Activated CD4-positive, alpha-beta T cell treated with anti-CD3 and anti-CD28 coated beads, Interleukin-2, Interleukin-4, amounts not matched to agents 100 ng/mL and 50 ng/mL, durations not matched to agents 16 hours and 8 hours (primary cell): Measurements from ENCODE around the gene AGRN.
"Not testable (repeated sequence)": the region's sequence is repeated elsewhere in the genome, so short reads cannot be mapped to it uniquely, and the experiment has no call there.

Experiments
- DNase-seq: peaks from one replicate; pipeline ENCODE4 v3.0.0-alpha.2; 2020; ENCODE audit warnings: low spot score

AGRN gene

DNA sequence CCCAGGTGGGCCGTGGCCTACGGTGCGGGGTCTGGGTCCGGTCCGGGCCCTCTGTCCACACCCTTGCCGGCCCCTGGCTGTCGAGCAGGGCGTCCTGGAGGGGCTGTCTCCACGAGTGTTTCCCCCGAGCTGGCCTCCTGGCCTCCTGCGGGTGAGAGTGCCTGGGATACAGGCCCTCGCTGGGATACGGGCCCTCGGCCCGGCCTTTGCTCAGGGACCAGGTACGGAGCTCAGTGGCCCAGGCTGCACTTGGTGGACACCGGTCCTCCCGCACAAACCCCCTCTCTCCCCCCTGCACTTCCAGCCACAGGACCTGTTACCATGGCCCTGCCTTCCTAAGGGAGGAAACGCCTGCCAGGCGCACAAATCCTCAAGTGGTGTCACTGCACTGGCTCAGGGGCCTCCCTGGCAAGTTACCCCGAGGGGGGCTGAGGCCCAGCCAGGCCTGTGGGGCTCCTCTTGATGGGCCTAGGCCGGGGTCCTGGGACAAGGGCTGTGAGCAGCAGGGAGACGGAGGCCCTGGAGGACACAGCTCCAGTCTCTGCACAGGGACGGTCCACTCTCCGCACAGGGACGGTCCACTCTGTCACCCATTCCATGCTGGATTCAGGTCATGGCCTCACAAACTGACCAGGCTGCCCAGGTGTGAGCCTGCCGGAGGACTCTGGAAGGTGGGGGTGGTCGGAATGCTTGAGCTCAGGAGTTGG lies 72.4 kb downstream of the AGRN start:
- no peak for DNase-seq

DNA sequence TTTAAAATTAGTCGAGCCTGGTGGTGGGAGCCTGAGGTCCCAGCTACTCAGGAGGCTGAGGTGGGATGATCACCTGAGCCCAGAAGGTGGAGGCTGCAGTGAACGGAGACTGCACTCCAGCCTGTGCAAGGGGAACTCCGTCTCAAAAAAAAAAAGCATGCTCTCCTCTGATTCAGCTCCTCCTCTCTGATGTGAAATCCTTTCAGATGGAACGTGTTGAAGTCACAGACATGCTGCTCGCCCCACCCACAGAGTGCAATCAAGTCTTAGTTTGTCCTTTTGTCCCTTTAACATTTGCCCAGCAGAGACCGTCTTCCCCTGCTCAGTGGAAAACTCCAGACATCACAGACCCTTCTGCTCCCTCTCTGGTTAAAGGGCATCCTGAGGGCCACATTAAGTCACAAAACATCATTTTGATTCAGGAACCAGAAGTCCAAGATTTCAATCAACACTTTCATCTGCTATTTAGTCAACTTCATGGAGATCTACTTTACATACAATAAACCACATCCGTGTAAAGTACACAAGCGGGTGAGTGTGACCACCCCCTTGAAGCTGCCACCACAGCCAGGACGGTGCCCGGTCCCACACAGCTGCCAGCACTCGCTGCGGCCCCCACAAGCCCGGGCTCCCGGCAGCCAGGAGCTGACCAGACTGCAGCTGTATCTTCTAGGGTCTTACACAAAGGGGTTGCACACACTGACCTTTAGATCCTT lies 73.1 kb downstream of the AGRN start:
- DNase-seq, result no peak

GRCh38 chr1:1093610-1093943 lies 73.7 kb downstream of the AGRN start:
- no peak for DNase-seq

GRCh38 chr1:1094981-1095380 lies 75.1 kb downstream of the AGRN start:
- no peak for DNase-seq

GRCh38 chr1:1096136-1096535 lies 76.2 kb downstream of the AGRN start:
- DNase-seq, result not testable (repeated sequence)

- DNase-seq, result peak; percentile 54
Measured at GRCh38 chr1:1098681-1099421, 78.9 kb downstream of the AGRN start.

DNA sequence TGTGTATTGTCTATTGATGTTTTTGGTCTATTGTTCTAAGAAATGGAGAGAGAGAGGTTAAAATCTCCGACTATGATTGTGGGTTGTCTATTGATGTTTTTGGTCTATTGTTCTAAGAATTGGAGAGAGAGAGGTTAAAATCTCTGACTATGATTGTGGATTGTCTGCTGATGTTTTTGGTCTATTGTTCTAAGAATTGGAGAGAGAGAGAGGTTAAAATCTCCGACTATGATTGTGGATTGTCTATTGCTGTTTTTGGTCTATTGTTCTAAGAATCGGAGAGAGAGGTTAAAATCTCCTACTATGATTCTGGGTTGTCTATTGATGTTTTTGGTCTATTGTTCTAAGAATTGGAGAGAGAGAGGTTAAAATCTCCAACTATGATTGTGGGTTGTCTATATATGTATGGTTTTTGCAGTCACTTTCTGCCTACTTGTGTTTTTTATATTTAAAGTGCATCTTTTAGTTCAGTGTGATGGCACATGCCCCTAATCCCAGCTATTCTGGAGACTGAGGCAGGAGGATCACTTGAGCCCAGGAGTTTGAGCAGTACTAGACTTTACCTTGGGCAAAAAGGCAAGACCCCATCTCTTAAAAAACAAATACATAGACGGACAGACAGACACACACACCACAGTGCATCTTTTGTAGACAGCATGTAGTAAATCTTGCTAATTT lies 79.7 kb downstream of the AGRN start:
- no peak for DNase-seq

- no peak for DNase-seq
Measured at GRCh38 chr1:1100296-1100695, 80.4 kb downstream of the AGRN start.

GRCh38 chr1:1101503-1101902 lies 81.6 kb downstream of the AGRN start:
- DNase-seq, result no peak

DNA sequence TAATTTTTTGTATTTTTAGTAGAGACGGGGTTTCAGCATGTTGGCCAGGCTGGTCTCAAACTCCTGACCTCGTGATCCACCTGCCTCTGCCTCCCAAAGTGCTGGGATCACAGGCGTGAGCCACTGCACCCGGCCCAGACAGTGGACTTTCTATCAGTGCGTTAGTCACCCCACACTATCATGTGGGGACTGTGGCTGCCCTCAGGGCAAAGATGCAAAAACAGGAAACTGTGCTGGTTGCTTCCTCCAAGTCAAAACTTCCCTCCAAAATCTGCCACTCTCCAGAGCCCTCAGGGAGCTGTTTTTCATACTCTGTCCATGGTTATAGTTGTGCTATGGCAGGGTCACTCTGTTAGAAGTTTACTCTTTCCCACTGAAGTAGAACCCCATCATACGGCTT lies 84.2 kb downstream of the AGRN start:
- DNase-seq, result not testable (repeated sequence)
